ENCODE results near the gene GALNT16.

DNA sequence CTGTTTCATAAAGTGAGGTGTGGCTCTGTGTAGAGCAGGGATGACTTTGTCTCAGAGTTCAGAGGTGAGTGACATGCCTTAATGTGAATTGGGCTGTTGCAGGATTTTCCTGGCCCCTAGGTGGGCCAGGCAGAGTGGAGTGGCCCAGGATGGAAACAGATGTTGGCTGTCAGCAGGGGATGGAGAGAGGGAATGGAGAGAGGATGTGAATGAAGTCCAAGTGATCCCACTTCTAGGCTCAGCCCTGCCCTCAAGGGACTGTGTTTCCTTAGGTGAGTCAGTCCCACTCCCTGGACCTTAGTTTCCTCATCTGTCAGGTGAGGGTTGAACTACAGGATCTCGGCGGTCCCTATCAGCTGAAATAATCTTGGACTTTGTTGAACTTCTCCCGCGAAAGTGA is 7.5 kb downstream of the GALNT16 start:
- TF ChIP-seq CTCF (IDR thresholded peaks at IDR 0.05) (no peak), POLR2A (IDR thresholded peaks at IDR 0.05) (no peak)
